ENCODE measurements around the gene RFC5. TPM values are rescaled to one million over a fixed set of nuclear protein-coding genes. Genes with fewer than 3 reads are reported as not detected.
A peak's percentile ranks its signal among the peaks of the same experiment; 100 is the strongest.

RFC5 gene
- total RNA-seq, 1 donor from 2014 or later = 5.2 TPM

- Histone ChIP-seq H3K9me3 (no peaks in the 10 kb centered on the region), H3K4me1 (peaks cover 0 to 10% of the 10 kb centered on the region in 2 donors), H3K4me3 (peak overlapping the region; percentile 75 to 86), H3K36me3 (no peaks in the 10 kb centered on the region), H3K27me3 (no peaks in the 10 kb centered on the region), H3K27ac (peak overlapping the region; percentile 95 to 99)
- TF ChIP-seq CTCF (IDR thresholded peaks at IDR 0.05) = no peak
- intact Hi-C loops (cut with DNase I) = loop anchor here (2.0 to 5.0 kb wide), 3 partner anchors 43 to 1118 kb away; partner anchors contain the start of genes HSPB8 and RFC5
- DNase-seq (ENCODE audit: low spot score in 2 of 2) = no peak
Observed at GRCh38 chr12:118059341-118060191, 43.1 kb downstream of the RFC5 start.

GRCh38 chr12:118060301-118061010 is 44.0 kb downstream of the RFC5 start:
- peak in 1 of 2 donors; percentile 71 for DNase-seq (ENCODE audit: low spot score in 2 of 2)

GRCh38 chr12:118061011-118061872 is 44.7 kb downstream of the RFC5 start, which contains the start of gene WSB2:
TSS of gene WSB2 (minus strand) at chr12:118061179. CDS start at chr12:118061048, 131 bp downstream.
- Histone ChIP-seq H3K9me3 (no peaks in the 10 kb centered on the region), H3K4me1 (peaks cover 0 to 8% of the 10 kb centered on the region in 2 donors), H3K27me3 (no peaks in the 10 kb centered on the region), H3K4me3 (peak within 1 kb of the TSS; percentile 75 to 86), H3K36me3 (no peaks in the 10 kb centered on the region), H3K27ac (peak within 1 kb of the TSS; percentile 95 to 99)
- intact Hi-C loops (cut with DNase I) = loop anchor here (2.0 to 5.0 kb wide), 3 partner anchors 44 to 1116 kb away; partner anchors contain the start of genes HSPB8 and RFC5
- DNase-seq (ENCODE audit: low spot score in 2 of 2) = peak in 1 of 2 donors; percentile 88
- TF ChIP-seq CTCF (IDR thresholded peaks at IDR 0.05) = no peak

More at GRCh38 chr12:118060301-118061010, 44.0 kb downstream of the RFC5 start:
- Histone ChIP-seq H3K4me1 (peaks cover 0 to 8% of the 10 kb centered on the region in 2 donors), H3K9me3 (no peaks in the 10 kb centered on the region), H3K27ac (peak overlapping the region; percentile 95 to 99), H3K36me3 (no peaks in the 10 kb centered on the region), H3K27me3 (no peaks in the 10 kb centered on the region), H3K4me3 (peak overlapping the region; percentile 75 to 86)
- intact Hi-C loops (cut with DNase I) = loop anchor here (2.0 to 5.0 kb wide), 3 partner anchors 44 to 1117 kb away; partner anchors contain the start of genes HSPB8 and RFC5
- no peak for TF ChIP-seq CTCF (IDR thresholded peaks at IDR 0.05)

GRCh38 chr12:118061873-118062843 is 45.7 kb downstream of the RFC5 start:
- Histone ChIP-seq H3K9me3 (no peaks in the 10 kb centered on the region), H3K27me3 (no peaks in the 10 kb centered on the region), H3K4me3 (peak overlapping the region; percentile 75 to 86), H3K27ac (peak overlapping the region; percentile 95 to 99), H3K4me1 (peaks cover 0 to 8% of the 10 kb centered on the region in 2 donors), H3K36me3 (no peaks in the 10 kb centered on the region)
- peak in 1 of 2 donors; percentile 75 for DNase-seq (ENCODE audit: low spot score in 2 of 2)
- intact Hi-C loops (cut with DNase I) = loop anchor here (1.0 to 5.0 kb wide), 7 partner anchors 10 to 1115 kb away; partner anchors contain the start of genes HSPB8, PEBP1, RFC5 and TAOK3
- no peak for TF ChIP-seq CTCF (IDR thresholded peaks at IDR 0.05)

All from ascending aorta (tissue), 2 donors.